HEK293 (cell line): ENCODE results near the gene ACAD8.

Source experiments
- CTCF ChIA-PET: fragments of 350-600 bp; formaldehyde crosslinking; extraction: SDS; loops from one replicate; lab custom pipeline; 2021; ENCODE audit warnings: antibody characterized with exemption; lab: Yijun Ruan, JAX
- POLR2A ChIA-PET: fragments of 300-600 bp; formaldehyde crosslinking; extraction: SDS; loops from one replicate; lab custom pipeline; 2020; ENCODE audit warnings: antibody characterized with exemption, inconsistent platforms; lab: Yijun Ruan, JAX
- H3K27ac ChIP-seq: fragments of 200-500 bp; sonication (Bioruptor generic); 2 replicates; pipeline ENCODE4 v1.5.1; 2014; ENCODE audit warnings: low read depth, low read length, control low read depth, inconsistent platforms; ENCODE audit errors: extremely low read depth
- H3K36me3 ChIP-seq, 2 experiments: fragments of 200-500 bp in 1 of 2; sonication (Bioruptor generic) in 1 of 2; 1 replicate in 1 of 2; 2 replicates in 1 of 2; pipeline ENCODE4 v1.5.1; 2014 to 2017; ENCODE audit warnings: inconsistent platforms in 2 of 2, low read length in 2 of 2; ENCODE audit not compliant: control insufficient read depth in 2 of 2, insufficient read depth in 1 of 2
- H3K4me1 ChIP-seq: fragments of 200-500 bp; sonication (Bioruptor generic); 2 replicates; pipeline ENCODE4 v1.5.1; 2014; ENCODE audit warnings: mild to moderate bottlenecking, low read length, inconsistent platforms; ENCODE audit not compliant: control insufficient read depth, insufficient read depth
- H3K4me3 ChIP-seq: 2 replicates; pipeline ENCODE4 v1.5.1; 2011; ENCODE audit warnings: low read depth, mild to moderate bottlenecking, control low read depth, low read length, moderate library complexity
- H3K9me3 ChIP-seq: fragments of 200-500 bp; sonication (Bioruptor generic); 2 replicates; pipeline ENCODE4 v1.5.1; 2014; ENCODE audit warnings: low read depth, low read length, inconsistent platforms; ENCODE audit not compliant: control insufficient read depth, insufficient read depth
- GFI1B ChIP-seq: fragments of 450-650 bp; formaldehyde crosslinking; IDR thresholded peaks from 2 replicates; pipeline ENCODE4 v1.5.1; 2016; ENCODE audit warnings: missing biosample characterization, missing genetic modification characterization
- HOXD13 ChIP-seq: sonication (generic); formaldehyde crosslinking; IDR thresholded peaks from 2 replicates; pipeline ENCODE4 v1.8.0; 2022; ENCODE audit warnings: missing genetic modification reagents, borderline replicate concordance
- KLF16 ChIP-seq: fragments of 450-650 bp; formaldehyde crosslinking; IDR thresholded peaks from 2 replicates; pipeline ENCODE4 v1.5.1; 2017; ENCODE audit warnings: missing biosample characterization, missing genetic modification characterization
- KLF7 ChIP-seq: fragments of 450-650 bp; formaldehyde crosslinking; IDR thresholded peaks from 2 replicates; pipeline ENCODE4 v1.5.1; 2016; ENCODE audit warnings: missing biosample characterization, missing genetic modification characterization, borderline replicate concordance
- KLF8 ChIP-seq: fragments of 450-650 bp; formaldehyde crosslinking; IDR thresholded peaks from 2 replicates; pipeline ENCODE4 v1.5.1; 2016; ENCODE audit warnings: missing biosample characterization, missing genetic modification characterization
- MEIS1 ChIP-seq: sonication (generic); formaldehyde crosslinking; IDR thresholded peaks from 2 replicates; pipeline ENCODE4 v1.8.1; 2022; ENCODE audit warnings: missing genetic modification reagents, mild to moderate bottlenecking, borderline replicate concordance
- OSR2 ChIP-seq: fragments of 450-650 bp; formaldehyde crosslinking; IDR thresholded peaks from 2 replicates; pipeline ENCODE4 v1.5.1; 2016; ENCODE audit warnings: missing biosample characterization, missing genetic modification characterization
- PRDM1 ChIP-seq: fragments of 450-650 bp; formaldehyde crosslinking; IDR thresholded peaks from 2 replicates; pipeline ENCODE4; 2016; ENCODE audit warnings: missing biosample characterization, missing genetic modification characterization
- SP7 ChIP-seq: fragments of 450-650 bp; formaldehyde crosslinking; IDR thresholded peaks from 2 replicates; pipeline ENCODE4 v1.5.1; 2016; ENCODE audit warnings: missing biosample characterization, missing genetic modification characterization
- ZBTB17 ChIP-seq: fragments of 450-650 bp; formaldehyde crosslinking; IDR thresholded peaks from 2 replicates; pipeline ENCODE4 v1.5.1; 2016; ENCODE audit warnings: missing biosample characterization, missing genetic modification characterization
- ZFP3 ChIP-seq: fragments of 450-650 bp; formaldehyde crosslinking; IDR thresholded peaks from 2 replicates; pipeline ENCODE4 v1.5.1; 2016; ENCODE audit warnings: low read depth, missing biosample characterization, missing genetic modification characterization
- ZFP69B ChIP-seq: fragments of 450-650 bp; formaldehyde crosslinking; IDR thresholded peaks from 2 replicates; pipeline ENCODE4 v1.5.1; 2016; ENCODE audit warnings: missing biosample characterization, missing genetic modification characterization
- ZNF138 ChIP-seq: fragments of 450-650 bp; formaldehyde crosslinking; IDR thresholded peaks from 2 replicates; pipeline ENCODE4 v1.5.1; 2016; ENCODE audit warnings: missing biosample characterization, missing genetic modification characterization, borderline replicate concordance
- ZNF175 ChIP-seq: fragments of 450-650 bp; formaldehyde crosslinking; IDR thresholded peaks from 2 replicates; pipeline ENCODE4 v1.5.1; 2016; ENCODE audit warnings: missing biosample characterization, missing genetic modification characterization
- ZNF19 ChIP-seq: fragments of 450-650 bp; formaldehyde crosslinking; IDR thresholded peaks from 2 replicates; pipeline ENCODE4; 2016; ENCODE audit warnings: missing biosample characterization, missing genetic modification characterization, low read depth
- ZNF302 ChIP-seq: fragments of 450-650 bp; formaldehyde crosslinking; IDR thresholded peaks from 2 replicates; pipeline ENCODE4 v1.5.1; 2016; ENCODE audit warnings: missing biosample characterization, missing genetic modification characterization, low read depth
- ZNF426 ChIP-seq: fragments of 450-650 bp; formaldehyde crosslinking; IDR thresholded peaks from 2 replicates; pipeline ENCODE4 v1.5.1; 2017; ENCODE audit warnings: missing biosample characterization, missing genetic modification characterization, mild to moderate bottlenecking, inconsistent platforms, moderate library complexity
- ZNF433 ChIP-seq: fragments of 450-650 bp; formaldehyde crosslinking; IDR thresholded peaks from 2 replicates; pipeline ENCODE4 v1.5.1; 2016; ENCODE audit warnings: missing biosample characterization, missing genetic modification characterization, low read depth
- ZNF488 ChIP-seq: fragments of 450-650 bp; formaldehyde crosslinking; IDR thresholded peaks from 2 replicates; pipeline ENCODE4 v1.5.1; 2016; ENCODE audit warnings: missing biosample characterization, missing genetic modification characterization
- ZNF677 ChIP-seq: fragments of 450-650 bp; IDR thresholded peaks from 2 replicates; pipeline ENCODE4 v1.5.0; 2018; ENCODE audit warnings: missing biosample characterization, mild to moderate bottlenecking, missing genetic modification characterization, moderate library complexity
- ZSCAN4 ChIP-seq: fragments of 450-650 bp; formaldehyde crosslinking; IDR thresholded peaks from 2 replicates; pipeline ENCODE4 v1.5.1; 2017; ENCODE audit warnings: missing biosample characterization, missing genetic modification characterization
- TF ChIP-seq, protein P1 (sequence below): fragments of 450-650 bp; formaldehyde crosslinking; IDR thresholded peaks from 2 replicates; pipeline ENCODE4 v1.5.1; 2016; ENCODE audit warnings: missing biosample characterization, missing genetic modification characterization
- TF ChIP-seq, protein P2 (sequence below): fragments of 450-650 bp; formaldehyde crosslinking; IDR thresholded peaks from 2 replicates; pipeline ENCODE4 v1.5.1; 2016; ENCODE audit warnings: missing biosample characterization, missing genetic modification characterization

Gene ACAD8

GRCh38 chr11:134238956-134239355 lies 14.4 kb upstream of the ACAD8 start (continued):
- TF ChIP-seq, protein P1, sequence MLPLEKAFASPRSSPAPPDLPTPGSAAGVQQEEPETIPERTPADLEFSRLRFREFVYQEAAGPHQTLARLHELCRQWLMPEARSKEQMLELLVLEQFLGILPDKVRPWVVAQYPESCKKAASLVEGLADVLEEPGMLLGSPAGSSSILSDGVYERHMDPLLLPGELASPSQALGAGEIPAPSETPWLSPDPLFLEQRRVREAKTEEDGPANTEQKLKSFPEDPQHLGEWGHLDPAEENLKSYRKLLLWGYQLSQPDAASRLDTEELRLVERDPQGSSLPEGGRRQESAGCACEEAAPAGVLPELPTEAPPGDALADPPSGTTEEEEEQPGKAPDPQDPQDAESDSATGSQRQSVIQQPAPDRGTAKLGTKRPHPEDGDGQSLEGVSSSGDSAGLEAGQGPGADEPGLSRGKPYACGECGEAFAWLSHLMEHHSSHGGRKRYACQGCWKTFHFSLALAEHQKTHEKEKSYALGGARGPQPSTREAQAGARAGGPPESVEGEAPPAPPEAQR (tag by site-specific recombination) = no peak
- TF ChIP-seq PRDM1 (tag by site-specific recombination) (no peak), ZNF302 (tag by site-specific recombination) (no peak), GFI1B (tag by site-specific recombination) (no peak)
- TF ChIP-seq, protein P2, sequence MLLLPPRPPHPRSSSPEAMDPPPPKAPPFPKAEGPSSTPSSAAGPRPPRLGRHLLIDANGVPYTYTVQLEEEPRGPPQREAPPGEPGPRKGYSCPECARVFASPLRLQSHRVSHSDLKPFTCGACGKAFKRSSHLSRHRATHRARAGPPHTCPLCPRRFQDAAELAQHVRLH (tag by site-specific recombination) = no peak

- no peak overlapping the region for H3K27ac ChIP-seq
- peaks cover 0 to 88% of the 10 kb centered on the region in 2 experiments; a peak in 1 of 3 replicates for H3K36me3 ChIP-seq
- no peak for TF ChIP-seq ZNF19 (tag by site-specific recombination)
- peak; percentile 90 for TF ChIP-seq ZSCAN4 (tag by site-specific recombination)
- TF ChIP-seq KLF8 = no peak
- ChIA-PET CTCF (interaction anchor here (0.7 to 1.0 kb wide), 2 partner anchors 38 to 189 kb away, joined by 3 to 7 read pairs; no protein-coding TSS in a partner anchor), POLR2A (interaction anchor here (0.7 to 1.3 kb wide), 2 partner anchors 11 to 16 kb away, joined by 4 to 6 read pairs; partner anchors contain the start of genes NCAPD3 and VPS26B)
- H3K4me1 ChIP-seq = no peaks in the 10 kb centered on the region
- no peaks in the 10 kb centered on the region for H3K9me3 ChIP-seq
- H3K4me3 ChIP-seq = no peak overlapping the region
Observed at GRCh38 chr11:134240592-134240991, 12.8 kb upstream of the ACAD8 start.

DNA sequence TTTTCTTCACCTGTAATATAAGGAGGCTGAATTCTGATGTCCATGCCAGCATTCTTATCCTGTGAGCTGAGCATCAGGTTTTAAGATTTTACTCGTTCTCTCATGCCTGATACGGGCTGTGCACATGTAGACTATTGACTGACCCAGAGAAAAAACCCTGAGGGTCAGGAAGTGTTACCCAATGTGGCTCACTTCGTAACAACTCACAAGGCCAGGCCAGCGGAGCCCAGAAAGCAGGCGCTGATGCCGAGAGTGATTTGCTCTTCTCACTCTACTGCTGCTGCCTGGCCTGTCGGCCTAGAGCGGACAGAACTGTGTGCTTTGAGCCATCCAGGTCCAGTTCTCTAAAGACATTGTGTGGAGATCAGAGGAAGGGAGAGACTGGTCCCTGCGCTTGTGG lies 11.0 kb upstream of the ACAD8 start:
- ChIA-PET CTCF (no interaction called here), POLR2A (interaction anchor here (1.3 kb wide), 1 partner anchor 19 kb away, joined by 5 read pairs; the partner anchor contains the start of gene NCAPD3)
- Histone ChIP-seq H3K36me3 (peaks cover 0 to 90% of the 10 kb centered on the region in 2 experiments; a peak in 1 of 3 replicates), H3K27ac (no peak overlapping the region), H3K4me1 (no peaks in the 10 kb centered on the region), H3K4me3 (no peak overlapping the region), H3K9me3 (no peaks in the 10 kb centered on the region)
- TF ChIP-seq ZBTB17 (tag by site-specific recombination) = peak; percentile 78
- TF ChIP-seq ZNF175 (tag by site-specific recombination) = no peak
- TF ChIP-seq ZNF677 (tag by site-specific recombination) = no peak

- H3K4me1 ChIP-seq = no peaks in the 10 kb centered on the region
- POLR2A ChIA-PET = interaction anchor here (0.7 to 2.3 kb wide), 2 partner anchors 10 to 20 kb away, joined by 3 to 10 read pairs; partner anchors contain the start of genes ACAD8, NCAPD3 and VPS26B
- CTCF ChIA-PET = interaction anchor here (0.6 to 2.2 kb wide), 7 partner anchors 10 to 1793 kb away, joined by 3 to 8 read pairs (median 3); partner anchors contain the start of gene VPS26B
- no peaks in the 10 kb centered on the region for H3K9me3 ChIP-seq
- H3K4me3 ChIP-seq = no peak overlapping the region
- H3K36me3 ChIP-seq = peaks cover 0 to 98% of the 10 kb centered on the region in 2 experiments; a peak in 1 of 3 replicates
- no peak overlapping the region for H3K27ac ChIP-seq
- TF ChIP-seq ZNF433 (tag by site-specific recombination) = no peak
- no peak for TF ChIP-seq KLF7 (tag by site-specific recombination)
- no peak for TF ChIP-seq MEIS1
- no peak for TF ChIP-seq ZNF426
- TF ChIP-seq ZNF138 (tag by site-specific recombination) = no peak
- TF ChIP-seq HOXD13 (CRISPR knock-in tag) = no peak
- TF ChIP-seq, protein P1 (tag by site-specific recombination) = no peak
- no peak for TF ChIP-seq OSR2
- no peak for TF ChIP-seq ZFP3 (tag by site-specific recombination)
- TF ChIP-seq ZNF488 (tag by site-specific recombination) = no peak
- TF ChIP-seq ZFP69B (tag by site-specific recombination) = no peak
- TF ChIP-seq SP7 (tag by site-specific recombination) = no peak
- TF ChIP-seq KLF16 (tag by site-specific recombination) = no peak
Observed at GRCh38 chr11:134243913-134244312, 9.5 kb upstream of the ACAD8 start.
